Renal pelvis (tissue), 4 donors: ENCODE measurements around the gene BCLAF1. TPM values are rescaled to one million over a fixed set of nuclear protein-coding genes. Genes with fewer than 3 reads are reported as not detected.

Source experiments
- DNase-seq: peaks from one replicate; pipeline ENCODE4 v3.0.0-alpha.2; 2013
- polyA plus RNA-seq, 3 donors: library from polyadenylated mRNA; unstranded; fragments of 120-200 nt; gene quantifications; one replicate each; pipeline ENCODE4 v1.2.1, GENCODE V29; 2013; ENCODE audit not compliant: insufficient read length in 3 of 3

The BCLAF1 gene
- polyA plus RNA-seq, 3 donors: 192 to 226 (median 200) TPM

DNA sequence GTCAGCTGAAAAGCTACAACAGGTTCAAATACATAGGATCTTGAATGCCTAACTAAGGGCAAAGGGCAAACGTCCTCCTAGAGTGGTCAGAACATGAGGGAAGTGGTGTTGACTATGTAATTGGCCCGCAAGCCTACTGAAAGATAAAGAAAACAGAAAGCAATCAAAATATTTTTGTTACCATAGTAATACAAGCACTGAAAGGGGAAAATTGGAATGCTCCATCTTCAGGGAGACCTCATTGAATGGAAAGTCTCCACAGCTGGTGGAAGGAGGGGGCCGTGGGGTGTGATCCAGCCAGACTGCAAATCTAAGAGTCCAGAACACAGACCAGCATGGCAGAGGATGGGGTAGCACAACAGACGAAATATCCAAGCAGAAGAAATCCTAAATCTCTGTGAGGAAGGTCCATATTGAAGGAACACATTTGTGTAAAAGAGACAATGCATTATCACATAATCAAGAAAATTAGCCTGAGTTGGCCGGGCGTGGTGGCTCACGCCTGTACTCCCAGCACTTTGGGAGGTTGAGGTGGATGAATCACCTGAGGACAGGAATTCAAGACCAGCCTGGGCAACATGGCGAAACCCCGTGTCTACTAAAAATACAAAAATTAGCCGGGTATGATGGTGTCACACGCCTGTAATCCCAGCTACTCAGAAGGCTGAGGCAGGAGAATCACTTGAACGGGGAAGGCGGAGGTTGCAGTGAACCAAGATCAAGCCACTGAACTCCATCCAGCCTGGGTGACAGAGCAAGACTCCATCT is 79.1 kb downstream of the BCLAF1 start:
- no peak for DNase-seq

DNA sequence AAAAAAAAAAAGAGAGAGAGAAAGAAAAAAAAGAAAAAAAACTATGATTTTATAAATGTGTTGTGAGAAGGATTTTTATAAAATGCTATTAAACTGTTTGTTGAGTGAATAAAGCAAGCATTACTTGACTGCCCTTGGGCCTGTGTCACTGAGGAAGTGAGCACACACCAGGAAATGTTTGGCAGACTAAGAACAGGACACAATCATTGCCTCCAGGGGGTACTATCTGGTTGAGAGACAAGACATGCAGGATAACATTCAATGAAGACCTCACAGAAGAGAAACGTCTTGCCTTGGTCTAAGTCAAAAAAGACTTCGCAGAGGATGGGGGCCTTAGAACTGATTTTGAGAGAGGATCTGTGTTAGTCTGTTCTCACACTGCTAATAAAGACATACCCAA is 80.2 kb downstream of the BCLAF1 start:
- DNase-seq: no peak

DNA sequence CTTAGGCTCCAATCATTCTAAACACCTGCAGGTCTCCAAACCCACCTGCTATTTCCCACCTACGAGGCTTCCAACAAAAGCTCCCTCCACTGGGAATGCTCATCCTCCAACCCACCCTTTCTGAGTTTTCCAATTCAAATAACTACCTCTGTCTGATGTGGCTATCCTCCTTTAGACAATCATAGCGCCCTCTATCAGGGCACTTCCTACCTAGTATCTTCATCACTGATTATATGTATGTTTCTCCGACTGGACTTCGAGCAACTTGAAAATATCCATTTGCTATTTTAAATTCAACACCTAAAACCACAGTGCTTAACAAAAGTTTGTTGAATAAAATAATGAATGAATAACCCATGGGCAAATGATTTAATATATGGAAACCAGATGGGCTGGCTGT is 80.9 kb downstream of the BCLAF1 start:
- DNase-seq: no peak

Other genes starting within 250 kb of the BCLAF1 start
- gene MTFR2, start 39.5 kb downstream of the BCLAF1 start, polyA plus RNA-seq: 1 to 10 TPM; 2.9 to 3.4 (median 2.9) TPM